ENCODE results near the gene CINP.

CINP gene

GRCh38 chr14:102344485-102344884 lies 18.2 kb downstream of the CINP start:
- Histone ChIP-seq H3K9ac (ENCODE audit: low read length) (no peak overlapping the region), H3K79me2 (ENCODE audit: low read length) (no peaks in the 10 kb centered on the region), H4K20me1 (ENCODE audit: insufficient read depth, low read length) (no peaks in the 10 kb centered on the region), H3K4me3 (ENCODE audit: low read length) (no peak overlapping the region), H3K36me3 (replicated peaks; ENCODE audit: low read depth, low read length) (peaks cover 25% of the 10 kb centered on the region), H3K27ac (ENCODE audit: low read length) (no peak overlapping the region), H3K9me3 (ENCODE audit: insufficient read depth, low read length) (no peaks in the 10 kb centered on the region), H3K4me1 (ENCODE audit: low read length) (no peaks in the 10 kb centered on the region), H2AFZ (ENCODE audit: low read depth, low read length) (no peak overlapping the region), H3K4me2 (ENCODE audit: low read length) (no peak overlapping the region), H3K27me3 (ENCODE audit: low read depth, low read length) (no peaks in the 10 kb centered on the region)
- TF ChIP-seq EZH2phosphoT487 (IDR thresholded peaks at IDR 0.05; ENCODE audit: low read depth) (no peak), CTCF (IDR thresholded peaks at IDR 0.05; ENCODE audit: low read depth, low read length) (no peak)

GRCh38 chr14:102344084-102344483 lies 18.6 kb downstream of the CINP start:
- Histone ChIP-seq H3K36me3 (replicated peaks; ENCODE audit: low read depth, low read length) (peaks cover 23% of the 10 kb centered on the region), H2AFZ (ENCODE audit: low read depth, low read length) (no peak overlapping the region), H3K9me3 (ENCODE audit: insufficient read depth, low read length) (no peaks in the 10 kb centered on the region), H3K27me3 (ENCODE audit: low read depth, low read length) (no peaks in the 10 kb centered on the region), H3K27ac (ENCODE audit: low read length) (no peak overlapping the region), H3K9ac (ENCODE audit: low read length) (no peak overlapping the region), H3K4me3 (ENCODE audit: low read length) (no peak overlapping the region), H3K79me2 (ENCODE audit: low read length) (no peaks in the 10 kb centered on the region), H3K4me1 (ENCODE audit: low read length) (no peaks in the 10 kb centered on the region), H3K4me2 (ENCODE audit: low read length) (no peak overlapping the region), H4K20me1 (ENCODE audit: insufficient read depth, low read length) (no peaks in the 10 kb centered on the region)
- TF ChIP-seq CTCF (IDR thresholded peaks at IDR 0.05; ENCODE audit: low read depth, low read length): no peak
- TF ChIP-seq EZH2phosphoT487 (IDR thresholded peaks at IDR 0.05; ENCODE audit: low read depth): no peak

- Histone ChIP-seq H3K9ac (ENCODE audit: low read length) (no peak overlapping the region), H2AFZ (ENCODE audit: low read depth, low read length) (no peak overlapping the region), H3K27ac (ENCODE audit: low read length) (no peak overlapping the region), H4K20me1 (ENCODE audit: insufficient read depth, low read length) (no peaks in the 10 kb centered on the region), H3K36me3 (replicated peaks; ENCODE audit: low read depth, low read length) (peaks cover 20% of the 10 kb centered on the region), H3K79me2 (ENCODE audit: low read length) (no peaks in the 10 kb centered on the region), H3K9me3 (ENCODE audit: insufficient read depth, low read length) (no peaks in the 10 kb centered on the region), H3K4me1 (ENCODE audit: low read length) (no peaks in the 10 kb centered on the region), H3K4me2 (ENCODE audit: low read length) (no peak overlapping the region), H3K4me3 (ENCODE audit: low read length) (no peak overlapping the region), H3K27me3 (ENCODE audit: low read depth, low read length) (no peaks in the 10 kb centered on the region)
- no peak for TF ChIP-seq EZH2phosphoT487 (IDR thresholded peaks at IDR 0.05; ENCODE audit: low read depth)
- no peak for TF ChIP-seq CTCF (IDR thresholded peaks at IDR 0.05; ENCODE audit: low read depth, low read length)
Measured at GRCh38 chr14:102342238-102342637, 20.5 kb downstream of the CINP start.

- H3K36me3 ChIP-seq (replicated peaks; ENCODE audit: low read depth, low read length): peaks cover 20% of the 10 kb centered on the region
- H3K4me2 ChIP-seq (ENCODE audit: low read length): no peak overlapping the region
- H3K27ac ChIP-seq (ENCODE audit: low read length): no peak overlapping the region
- no peak for TF ChIP-seq CTCF (IDR thresholded peaks at IDR 0.05; ENCODE audit: low read depth, low read length)
- no peak for TF ChIP-seq EZH2phosphoT487 (IDR thresholded peaks at IDR 0.05; ENCODE audit: low read depth)
- no peak overlapping the region for H2AFZ ChIP-seq (ENCODE audit: low read depth, low read length)
- no peak overlapping the region for H3K4me3 ChIP-seq (ENCODE audit: low read length)
- no peaks in the 10 kb centered on the region for H3K4me1 ChIP-seq (ENCODE audit: low read length)
- no peaks in the 10 kb centered on the region for H4K20me1 ChIP-seq (ENCODE audit: insufficient read depth, low read length)
- H3K9me3 ChIP-seq (ENCODE audit: insufficient read depth, low read length): no peaks in the 10 kb centered on the region
- H3K27me3 ChIP-seq (ENCODE audit: low read depth, low read length): no peaks in the 10 kb centered on the region
- H3K9ac ChIP-seq (ENCODE audit: low read length): no peak overlapping the region
- H3K79me2 ChIP-seq (ENCODE audit: low read length): no peaks in the 10 kb centered on the region
Measured at GRCh38 chr14:102341566-102341965, 21.1 kb downstream of the CINP start.

All from OCI-LY3 (cell line).